Prostate gland (tissue), 2 donors: ENCODE data around the gene PLCH2. TPM values are rescaled to one million over a fixed set of nuclear protein-coding genes. Genes with fewer than 3 reads are reported as not detected.
"Not testable (repeated sequence)": the region's sequence is repeated elsewhere in the genome, so short reads cannot be mapped to it uniquely, and the experiment has no call there.

Experiments
- DNase-seq: peaks from one replicate; pipeline ENCODE4 v3.0.0-alpha.2; 2019; ENCODE audit warnings: low spot score
- H3K27ac ChIP-seq, 2 donors: fragments of 200-600 bp; sonication (generic); 2 replicates each; pipeline ENCODE4 v1.5.1; 2017 to 2019
- H3K27me3 ChIP-seq: fragments of 200-600 bp; sonication (generic); replicated peaks from 2 replicates; pipeline ENCODE4 v1.5.1; 2019; ENCODE audit not compliant: insufficient read depth
- H3K36me3 ChIP-seq, 2 donors: fragments of 200-600 bp; sonication (generic); 1 replicate in 1 of 2; 2 replicates in 1 of 2; pipeline versions ENCODE4 v1.5.1 to v1.8.1; 2017 to 2019
- H3K4me1 ChIP-seq: fragments of 200-600 bp; sonication (generic); replicated peaks from 2 replicates; pipeline ENCODE4 v1.5.1; 2019
- H3K4me3 ChIP-seq, 2 donors: fragments of 200-600 bp; sonication (generic); 2 replicates each; pipeline ENCODE4 v1.5.1; 2017 to 2019
- H3K9me3 ChIP-seq: fragments of 200-600 bp; sonication (generic); 2 replicates; pipeline ENCODE4 v1.5.1; 2017
- CTCF ChIP-seq, 4 experiments: fragments of 200-600 bp in 2 of 4; fragments of 450-650 bp in 2 of 4; sonication (generic) in 2 of 4; IDR thresholded peaks; 1 replicate in 3 of 4; 2 replicates in 1 of 4; pipeline ENCODE4 v1.5.1; 2016 to 2019; ENCODE audit warnings: antibody characterized with exemption in 4 of 4, mild to moderate bottlenecking in 2 of 4, moderate library complexity in 2 of 4
- POLR2A ChIP-seq: fragments of 450-650 bp; IDR thresholded peaks from one replicate; pipeline ENCODE4 v1.6.1; 2016; ENCODE audit warnings: antibody characterized with exemption, mild to moderate bottlenecking
- POLR2AphosphoS5 ChIP-seq: sonication (generic); formaldehyde crosslinking; IDR thresholded peaks from one replicate; pipeline ENCODE4 v1.6.1; 2017; ENCODE audit warnings: antibody characterized with exemption
- WGBS: methylation state at CpG from one replicate; pipeline ENCODE4 v1.1.5; 2018; 5-methylcytosine and 5-hydroxymethylcytosine counted together
- intact Hi-C: fragments of 100-400 bp; cut with DNase I; formaldehyde crosslinking; loops from one replicate; pipeline ENCODE4 v1.14.2; 2022
- total RNA-seq, 2 donors: library from RNA; depleted of rRNA; stranded (reverse); fragments of >200 nt; gene quantifications; one replicate each; pipeline ENCODE4 v1.1.0, GENCODE V29; 2016

The PLCH2 gene
- total RNA-seq, 2 donors from 2014 or later: 29.8 to 41.0 TPM

- no peak for DNase-seq
- H3K4me3 ChIP-seq: no peak overlapping the region
- H3K36me3 ChIP-seq: no peaks in the 10 kb centered on the region
- H3K27ac ChIP-seq: no peak overlapping the region
- 90% methylated on average over 15 of the region's 15 CpGs for WGBS
- intact Hi-C loops: no loop called here
- no peaks in the 10 kb centered on the region for H3K9me3 ChIP-seq
- TF ChIP-seq POLR2AphosphoS5 (no peak), POLR2A (no peak), CTCF (IDR thresholded peaks at IDR 0.05) (no peak)
- H3K27me3 ChIP-seq: no peaks in the 10 kb centered on the region
- H3K4me1 ChIP-seq: no peaks in the 10 kb centered on the region
These were observed 36.7 kb upstream of the PLCH2 start for GRCh38 chr1:2439369-2439768.

GRCh38 chr1:2440346-2440745 is 35.7 kb upstream of the PLCH2 start:
- H3K36me3 ChIP-seq, intact Hi-C loops, H3K27ac ChIP-seq, H3K27me3 ChIP-seq, H3K4me1 ChIP-seq, DNase-seq, H3K9me3 ChIP-seq, H3K4me3 ChIP-seq: not testable (repeated sequence)
- whole genome bisulfite sequencing: 93% methylated on average over 21 of the region's 23 CpGs

GRCh38 chr1:2441746-2442145 is 34.3 kb upstream of the PLCH2 start:
- TF ChIP-seq POLR2AphosphoS5 (no peak), CTCF (IDR thresholded peaks at IDR 0.05) (no peak), POLR2A (no peak)
- no peaks in the 10 kb centered on the region for H3K36me3 ChIP-seq
- no peaks in the 10 kb centered on the region for H3K27me3 ChIP-seq
- no peaks in the 10 kb centered on the region for H3K4me1 ChIP-seq
- intact Hi-C loops: no loop called here
- no peak overlapping the region for H3K27ac ChIP-seq
- WGBS: 86% methylated on average over 12 of the region's 13 CpGs
- DNase-seq: no peak
- H3K4me3 ChIP-seq: no peak overlapping the region
- H3K9me3 ChIP-seq: no peaks in the 10 kb centered on the region

GRCh38 chr1:2442661-2443060 is 33.4 kb upstream of the PLCH2 start:
- Histone ChIP-seq H3K36me3 (no peaks in the 10 kb centered on the region), H3K27ac (no peak overlapping the region), H3K9me3 (no peaks in the 10 kb centered on the region), H3K4me3 (no peak overlapping the region), H3K27me3 (no peaks in the 10 kb centered on the region), H3K4me1 (no peaks in the 10 kb centered on the region)
- TF ChIP-seq POLR2A (no peak), POLR2AphosphoS5 (no peak), CTCF (IDR thresholded peaks at IDR 0.05) (no peak)
- WGBS: 63% methylated on average over 6 of the region's 6 CpGs
- intact Hi-C loops: no loop called here
- DNase-seq: no peak

GRCh38 chr1:2443277-2444137 is 32.6 kb upstream of the PLCH2 start:
- peak overlapping the region in 1 of 2 donors; percentile 1 for H3K4me3 ChIP-seq
- H3K9me3 ChIP-seq: no peaks in the 10 kb centered on the region
- no peak overlapping the region for H3K27ac ChIP-seq
- no peak for DNase-seq
- H3K4me1 ChIP-seq: no peaks in the 10 kb centered on the region
- H3K36me3 ChIP-seq: no peaks in the 10 kb centered on the region
- no peaks in the 10 kb centered on the region for H3K27me3 ChIP-seq
- intact Hi-C loops: no loop called here
- 2% methylated on average over 42 of the region's 107 CpGs for WGBS
- no peak for TF ChIP-seq POLR2AphosphoS5
- no peak for TF ChIP-seq POLR2A
- no peak for TF ChIP-seq CTCF (IDR thresholded peaks at IDR 0.05)
